HepG2 (cell line): ENCODE data around the gene TEX12. TPM values are rescaled to one million over a fixed set of nuclear protein-coding genes. Genes with fewer than 3 reads are reported as not detected.

Experiments
- ATAC-seq: fragments of 200-7000 bp; cut with Tn5 transposase; 3 replicates; pipeline ENCODE4 v1.9.1; 2020; ENCODE audit warnings: mild to moderate bottlenecking, moderate library complexity
- BruUV-seq: library from RNA; stranded (reverse); fragments of 400-500 nt; replicated peaks from 2 replicates; lab custom pipeline; 2021; lab: Mats Ljungman, UMichigan
- CTCF ChIA-PET: fragments of 300-600 bp; formaldehyde crosslinking; extraction: SDS; loops from one replicate; lab custom pipeline; 2021; ENCODE audit warnings: low total read pairs, inconsistent platforms, low intra/inter-chr PET ratio; lab: Yijun Ruan, JAX
- POLR2A ChIA-PET: fragments of 350-600 bp; sonication (Branson Sonifier 250); formaldehyde crosslinking; loops from one replicate; lab custom pipeline; 2020; ENCODE audit warnings: antibody characterized with exemption, inconsistent platforms; lab: Yijun Ruan, JAX
- DNase-seq: peaks from one replicate; pipeline ENCODE4 v3.0.0-alpha.2; 2015; ENCODE audit warnings: low spot score
- FAIRE-seq: peaks from 3 replicates; lab custom pipeline; 2011; peaks lifted over from hg19 to GRCh38; lab: Jason Lieb, UNC
- H2AFZ ChIP-seq: one replicate; pipeline ENCODE4 v1.6.1; 2011; ENCODE audit warnings: low read length, inconsistent platforms
- H3K27ac ChIP-seq: fragments of 300-600 bp; 3 replicates; pipeline ENCODE4 v1.8.0; 2011; ENCODE audit warnings: mixed run types, mild to moderate bottlenecking, mixed read lengths, low read length, inconsistent platforms; ENCODE audit not compliant: insufficient read depth; ENCODE audit errors: extremely low read length
- H3K27me3 ChIP-seq, 2 experiments: fragments of 200-600 bp in 1 of 2; 2 replicates in 1 of 2; 3 replicates in 1 of 2; pipeline versions ENCODE4 v1.6.0 to v1.8.0; 2011; ENCODE audit warnings: low read length in 2 of 2, mild to moderate bottlenecking in 2 of 2, moderate library complexity in 2 of 2, inconsistent platforms in 1 of 2; ENCODE audit not compliant: insufficient read depth in 2 of 2, control insufficient read depth in 1 of 2
- H3K36me3 ChIP-seq, 2 experiments: fragments of 200-600 bp in 1 of 2; replicated peaks in 1 of 2; 2 replicates in 1 of 2; 3 replicates in 1 of 2; pipeline versions ENCODE4 v1.5.1 to v1.8.0; 2011; ENCODE audit warnings: low read length in 2 of 2, inconsistent platforms in 1 of 2; ENCODE audit not compliant: insufficient read depth in 2 of 2, control insufficient read depth in 1 of 2
- H3K4me1 ChIP-seq: 2 replicates; pipeline ENCODE4 v1.5.1; 2012; ENCODE audit warnings: low read length, inconsistent platforms; ENCODE audit not compliant: insufficient read depth
- H3K4me2 ChIP-seq: 2 replicates; pipeline ENCODE4 v1.6.0; 2011; ENCODE audit warnings: low read depth, low read length, inconsistent platforms
- H3K4me3 ChIP-seq, 3 experiments: fragments of 200-600 bp in 1 of 3; sonication (generic), shearing (Covaris generic) in 1 of 3; replicated peaks in 1 of 3; 2 replicates each; pipeline ENCODE4 v1.5.1; 2011 to 2016; ENCODE audit warnings: low read length in 3 of 3, inconsistent platforms in 2 of 3, low read depth in 2 of 3, mild to moderate bottlenecking in 2 of 3, control low read depth in 1 of 3, mixed read lengths in 1 of 3; ENCODE audit not compliant: insufficient read depth in 1 of 3
- H3K79me2 ChIP-seq: one replicate; pipeline ENCODE4 v1.6.1; 2011; ENCODE audit warnings: low read length, inconsistent platforms; ENCODE audit not compliant: insufficient read depth
- H3K9ac ChIP-seq: 2 replicates; pipeline ENCODE4 v1.6.0; 2011; ENCODE audit warnings: mild to moderate bottlenecking, low read depth, low read length, inconsistent platforms; ENCODE audit not compliant: insufficient read depth
- H3K9me3 ChIP-seq: 2 replicates; pipeline ENCODE4 v1.5.1; 2012; ENCODE audit warnings: mild to moderate bottlenecking, low read length
- H4K20me1 ChIP-seq: 2 replicates; pipeline ENCODE4 v1.6.0; 2011; ENCODE audit warnings: inconsistent platforms, mild to moderate bottlenecking, low read length, moderate library complexity; ENCODE audit not compliant: insufficient read depth
- UBTF ChIP-seq: sonication (generic); formaldehyde crosslinking; IDR thresholded peaks from 2 replicates; pipeline ENCODE4 v1.4.0; 2020; ENCODE audit warnings: mild to moderate bottlenecking, missing genetic modification reagents
- WGBS: methylation state at CpG from one replicate; pipeline ENCODE4 v1.1.6; 2017; ENCODE audit warnings: low lambda C conversion rate; 5-methylcytosine and 5-hydroxymethylcytosine counted together
- in situ Hi-C: cut with HindIII; loops from 2 replicates; pipeline ENCODE4 v1.10.0; 2017; ENCODE audit warnings: low pct_unique_long_range_greater_than_20kb; ENCODE audit not compliant: extremely low pct_ligation_motif_present
- intact Hi-C: fragments of 100-400 bp; cut with micrococcal nuclease; formaldehyde crosslinking; loops from one replicate; pipeline ENCODE4 v1.10.0; 2022; ENCODE audit not compliant: unreplicated experiment
- polyA plus RNA-seq, 8 experiments: library from polyadenylated mRNA; depleted of rRNA in 3 of 8; stranded (reverse) in 7 of 8; unstranded in 1 of 8; fragments of >200 nt; fragmentation: Illumina TruSeq in 4 of 8; extraction: Trizol in 4 of 8; gene quantifications; 2 replicates each; pipeline versions ENCODE4 v1.2.1 to v1.2.3, GENCODE V29; 2011 to 2016; ENCODE audit warnings: low read depth in 4 of 8, missing spikeins in 1 of 8, mixed read lengths in 1 of 8; ENCODE audit not compliant: insufficient read depth in 1 of 8
- total RNA-seq, 5 experiments: library from RNA; depleted of rRNA; stranded (reverse); fragments of >200 nt; fragmentation: Illumina TruSeq; extraction: Trizol; gene quantifications; 2 replicates each; pipeline ENCODE4 v1.2.3, GENCODE V29; 2016; ENCODE audit warnings: low read depth in 1 of 5
- TF ChIP-seq, protein P1 (sequence below): sonication (generic); formaldehyde crosslinking; IDR thresholded peaks from 2 replicates; pipeline ENCODE4 v1.5.0; 2020; ENCODE audit warnings: missing genetic modification reagents, mild to moderate bottlenecking, borderline replicate concordance

Gene TEX12
- total and polyA plus RNA-seq, 2 of the 13 experiments (the other 11 are each of a cell fraction or from before 2014, with no cell fraction given): not detected

DNA sequence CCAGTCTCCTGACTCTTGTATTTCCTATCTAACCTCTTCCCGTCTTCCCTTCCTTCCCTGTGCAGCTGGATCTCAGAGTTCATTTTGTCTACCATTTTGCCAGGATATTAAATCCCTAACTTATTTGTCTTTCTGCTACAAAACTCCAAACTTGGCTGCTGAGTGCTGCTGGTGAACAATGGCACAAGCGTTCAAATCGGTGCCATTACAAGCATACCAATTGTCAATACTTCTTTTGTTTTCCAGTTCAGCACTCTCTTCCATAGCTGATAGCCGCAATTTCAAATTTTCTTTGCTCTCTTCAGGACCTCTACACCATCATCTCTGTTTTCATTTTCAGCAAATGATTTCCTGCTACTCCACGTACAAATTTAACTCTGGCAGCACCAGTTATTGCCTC is 16.7 kb upstream of the TEX12 start (continued):
- TF ChIP-seq, protein P1, sequence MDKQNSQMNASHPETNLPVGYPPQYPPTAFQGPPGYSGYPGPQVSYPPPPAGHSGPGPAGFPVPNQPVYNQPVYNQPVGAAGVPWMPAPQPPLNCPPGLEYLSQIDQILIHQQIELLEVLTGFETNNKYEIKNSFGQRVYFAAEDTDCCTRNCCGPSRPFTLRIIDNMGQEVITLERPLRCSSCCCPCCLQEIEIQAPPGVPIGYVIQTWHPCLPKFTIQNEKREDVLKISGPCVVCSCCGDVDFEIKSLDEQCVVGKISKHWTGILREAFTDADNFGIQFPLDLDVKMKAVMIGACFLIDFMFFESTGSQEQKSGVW (CRISPR knock-in tag): no peak
- TF ChIP-seq, all 625 proteins: peak for 0

DNA sequence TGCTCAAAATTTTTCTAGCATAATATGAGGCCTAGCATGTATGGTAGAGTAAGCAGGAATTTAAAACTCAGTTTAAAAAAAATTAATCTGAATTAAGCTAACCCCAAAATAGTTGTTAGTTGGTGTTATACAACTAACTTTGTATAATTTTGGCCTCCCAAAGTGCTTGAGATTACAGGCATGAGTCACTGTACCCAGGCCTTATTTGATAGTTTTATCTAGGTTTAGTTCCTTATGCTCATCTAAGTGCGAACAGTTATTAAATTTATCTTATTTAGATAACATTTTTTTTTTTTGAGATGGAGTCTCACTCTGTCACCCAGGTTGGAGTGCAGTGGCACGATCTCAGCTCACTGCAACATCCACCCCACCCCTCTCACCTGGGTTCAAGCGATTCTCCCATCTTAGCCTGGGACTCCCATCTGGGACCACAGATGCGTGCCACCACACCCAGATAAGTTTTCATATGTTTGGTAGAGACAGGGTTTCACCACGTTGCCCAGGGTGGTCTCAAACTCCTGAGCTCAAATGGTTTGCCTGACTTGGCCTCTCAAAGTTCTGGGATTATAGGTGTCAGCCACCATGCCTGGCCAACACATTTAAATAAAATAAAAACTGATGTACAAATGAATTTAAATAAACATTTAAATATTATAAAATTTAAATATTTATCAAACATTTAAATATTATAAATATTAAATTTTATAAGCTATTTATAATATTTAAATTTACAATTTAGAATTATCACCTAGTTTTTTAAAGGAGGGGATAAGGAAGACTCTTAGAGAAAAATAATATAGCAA is 10.8 kb upstream of the TEX12 start:
- Histone ChIP-seq H3K4me2 (no peak overlapping the region), H3K9ac (no peak overlapping the region), H3K4me1 (peaks cover 20% of the 10 kb centered on the region), H3K27me3 (no peaks in the 10 kb centered on the region), H4K20me1 (no peaks in the 10 kb centered on the region), H3K79me2 (no peaks in the 10 kb centered on the region), H2AFZ (no peak overlapping the region), H3K9me3 (no peaks in the 10 kb centered on the region), H3K36me3 (no peaks in the 10 kb centered on the region), H3K27ac (no peak overlapping the region), H3K4me3 (no peak overlapping the region)
- no TSS peak for BruUV-seq
- no peak for FAIRE-seq
- 92% methylated on average over 5 of the region's 5 CpGs for WGBS
- ChIA-PET CTCF (no interaction called here), POLR2A (interaction anchor here (1.2 kb wide), 1 partner anchor 42 kb away, joined by 3 read pairs; no protein-coding TSS in a partner anchor)
- in situ Hi-C loops: no loop called here
- no peak for TF ChIP-seq UBTF (CRISPR knock-in tag)
- no peak for DNase-seq
- intact Hi-C loops: no loop called here
- ATAC-seq: no peak
